Stomach (tissue), 4 donors: ENCODE results near the gene TNFSF8.

ENCODE experiments used
- CTCF ChIP-seq, 7 experiments: fragments of 450-650 bp in 4 of 7; fragments of 200-600 bp in 3 of 7; sonication (generic) in 3 of 7; IDR thresholded peaks; one replicate each; pipeline ENCODE4 v1.5.1; 2016 to 2019; ENCODE audit warnings: antibody characterized with exemption in 7 of 7, control low read depth in 2 of 7, mild to moderate bottlenecking in 1 of 7
- EP300 ChIP-seq: sonication (generic); formaldehyde crosslinking; IDR thresholded peaks from one replicate; pipeline ENCODE4 v1.6.1; 2017; ENCODE audit warnings: antibody characterized with exemption
- POLR2AphosphoS5 ChIP-seq, 3 donors: sonication (generic); formaldehyde crosslinking; IDR thresholded peaks; one replicate each; pipeline ENCODE4 v1.6.1; 2016; ENCODE audit warnings: antibody characterized with exemption in 3 of 3

- TF ChIP-seq POLR2AphosphoS5 (IDR thresholded peaks at IDR 0.05) (no peak), CTCF (IDR thresholded peaks at IDR 0.05) (no peak), EP300 (no peak)
Measured at GRCh38 chr9:114919611-114920010, 10.8 kb downstream of the TNFSF8 start.
